ENCODE results near the gene TYMS. TPM values are rescaled to one million over a fixed set of nuclear protein-coding genes. Genes with fewer than 3 reads are reported as not detected.
A peak's percentile ranks its signal among the peaks of the same experiment; 100 is the strongest.

Gene TYMS
- total and polyA plus RNA-seq, 2 donors from 2014 or later = 6.0 to 10.2 TPM

DNA sequence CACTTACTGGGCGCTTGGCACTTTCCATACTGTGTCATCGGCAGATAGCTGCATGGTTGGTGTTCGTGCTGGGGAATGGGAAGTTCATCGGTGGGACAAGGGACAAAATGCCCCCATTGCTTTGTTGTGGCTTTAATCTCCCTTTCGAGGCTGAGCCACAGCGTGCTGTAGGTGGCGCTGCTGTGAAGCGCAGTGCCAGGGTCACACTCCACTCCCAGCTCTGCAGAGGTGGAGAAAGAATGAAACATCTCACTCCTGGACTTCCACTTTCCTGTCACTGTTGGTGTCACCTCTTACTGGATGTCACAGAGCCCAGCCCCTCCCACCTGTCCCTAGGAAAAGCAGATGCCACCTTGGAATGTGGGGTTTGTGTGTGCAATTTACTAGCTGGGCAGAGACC, 8.7 kb downstream of the TYMS start:
- Histone ChIP-seq H3K4me3 (ENCODE audit: low read length in 3 of 3) (no peak overlapping the region), H3K9ac (ENCODE audit: low read length in 3 of 3) (no peak overlapping the region), H3K9me3 (ENCODE audit: control insufficient read depth in 2 of 3, insufficient read depth in 1 of 3, low read length in 3 of 3) (peaks cover 0 to 4% (median 0%) of the 10 kb centered on the region in 3 donors), H3K27ac (ENCODE audit: low read depth in 2 of 2, low read length in 2 of 2) (no peak overlapping the region), H3K27me3 (ENCODE audit: control insufficient read depth, insufficient read depth, low read length) (no peaks in the 10 kb centered on the region), H3K36me3 (ENCODE audit: control insufficient read depth in 2 of 3, insufficient read depth in 3 of 3, low read length in 3 of 3) (peaks cover 3 to 10% (median 5%) of the 10 kb centered on the region in 3 donors), H3K4me1 (ENCODE audit: control insufficient read depth in 2 of 3, insufficient read depth in 2 of 3, low read depth in 1 of 3, low read length in 3 of 3) (peaks cover 0 to 4% (median 0%) of the 10 kb centered on the region in 3 donors)
- DNase-seq = no peak
- intact Hi-C loops (cut with DNase I) = no loop called here
- no peak for FAIRE-seq
- TF ChIP-seq, protein P1, sequence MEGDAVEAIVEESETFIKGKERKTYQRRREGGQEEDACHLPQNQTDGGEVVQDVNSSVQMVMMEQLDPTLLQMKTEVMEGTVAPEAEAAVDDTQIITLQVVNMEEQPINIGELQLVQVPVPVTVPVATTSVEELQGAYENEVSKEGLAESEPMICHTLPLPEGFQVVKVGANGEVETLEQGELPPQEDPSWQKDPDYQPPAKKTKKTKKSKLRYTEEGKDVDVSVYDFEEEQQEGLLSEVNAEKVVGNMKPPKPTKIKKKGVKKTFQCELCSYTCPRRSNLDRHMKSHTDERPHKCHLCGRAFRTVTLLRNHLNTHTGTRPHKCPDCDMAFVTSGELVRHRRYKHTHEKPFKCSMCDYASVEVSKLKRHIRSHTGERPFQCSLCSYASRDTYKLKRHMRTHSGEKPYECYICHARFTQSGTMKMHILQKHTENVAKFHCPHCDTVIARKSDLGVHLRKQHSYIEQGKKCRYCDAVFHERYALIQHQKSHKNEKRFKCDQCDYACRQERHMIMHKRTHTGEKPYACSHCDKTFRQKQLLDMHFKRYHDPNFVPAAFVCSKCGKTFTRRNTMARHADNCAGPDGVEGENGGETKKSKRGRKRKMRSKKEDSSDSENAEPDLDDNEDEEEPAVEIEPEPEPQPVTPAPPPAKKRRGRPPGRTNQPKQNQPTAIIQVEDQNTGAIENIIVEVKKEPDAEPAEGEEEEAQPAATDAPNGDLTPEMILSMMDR (IDR thresholded peaks at IDR 0.05; ENCODE audit: borderline replicate concordance, extremely low read depth, insufficient read depth) = no peak

DNA sequence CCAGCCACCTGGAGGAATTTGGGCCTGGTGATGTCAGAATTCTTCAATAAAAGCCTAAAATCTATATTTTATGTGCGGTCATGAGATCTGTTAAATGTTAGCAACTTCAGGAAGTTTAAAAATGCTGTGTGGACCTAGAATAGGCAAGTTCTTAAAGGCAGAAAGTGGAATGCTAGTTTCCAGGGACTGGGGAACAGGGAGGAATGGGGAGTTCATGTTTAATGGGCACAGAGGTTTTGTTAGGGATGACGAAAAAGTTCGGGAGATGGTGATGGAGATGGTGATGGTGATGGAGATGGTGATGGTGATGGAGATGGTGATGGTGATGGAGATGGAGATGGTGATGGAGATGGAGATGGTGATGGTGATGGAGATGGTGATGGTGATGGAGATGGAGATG, 9.2 kb downstream of the TYMS start:
- FAIRE-seq = no peak
- H3K4me1 ChIP-seq (ENCODE audit: control insufficient read depth in 2 of 3, insufficient read depth in 2 of 3, low read depth in 1 of 3, low read length in 3 of 3) = peaks cover 0 to 4% (median 0%) of the 10 kb centered on the region in 3 donors
- H3K27me3 ChIP-seq (ENCODE audit: control insufficient read depth, insufficient read depth, low read length) = no peaks in the 10 kb centered on the region
- peaks cover 3 to 10% (median 5%) of the 10 kb centered on the region in 3 donors for H3K36me3 ChIP-seq (ENCODE audit: control insufficient read depth in 2 of 3, insufficient read depth in 3 of 3, low read length in 3 of 3)
- H3K9ac ChIP-seq (ENCODE audit: low read length in 3 of 3) = no peak overlapping the region
- intact Hi-C loops (cut with DNase I) = no loop called here
- TF ChIP-seq, protein P1 (IDR thresholded peaks at IDR 0.05; ENCODE audit: borderline replicate concordance, extremely low read depth, insufficient read depth) = no peak
- DNase-seq = no peak
- H3K4me3 ChIP-seq (ENCODE audit: low read length in 3 of 3) = no peak overlapping the region
- H3K27ac ChIP-seq (ENCODE audit: low read depth in 2 of 2, low read length in 2 of 2) = no peak overlapping the region
- peaks cover 0 to 4% (median 0%) of the 10 kb centered on the region in 3 donors for H3K9me3 ChIP-seq (ENCODE audit: control insufficient read depth in 2 of 3, insufficient read depth in 1 of 3, low read length in 3 of 3)

DNA sequence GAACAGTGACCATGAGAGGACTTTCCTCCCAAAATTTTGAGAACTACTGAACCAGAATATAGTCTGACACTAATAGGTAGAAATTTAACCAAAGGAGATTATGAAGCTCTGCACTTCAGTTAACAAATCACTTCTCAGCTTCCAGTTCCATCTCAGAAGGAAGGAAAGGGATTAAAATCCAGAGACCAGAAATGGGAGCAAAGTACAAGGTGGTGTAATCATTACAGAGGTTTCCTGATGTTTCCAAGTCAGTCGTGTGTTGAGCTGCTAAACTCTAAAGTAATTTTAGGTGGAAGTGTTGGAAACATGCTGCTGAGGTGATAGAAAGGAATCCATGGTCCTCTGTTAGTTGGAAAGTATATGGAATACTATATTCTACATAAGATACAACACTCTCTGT, 10.8 kb downstream of the TYMS start:
- FAIRE-seq (peak; percentile 21), DNase-seq (peak in 2 of 5 donors; percentile 35 to 63)
- H3K4me3 ChIP-seq (ENCODE audit: low read length in 3 of 3) = no peak overlapping the region
- H3K9ac ChIP-seq (ENCODE audit: low read length in 3 of 3) = no peak overlapping the region
- H3K9me3 ChIP-seq (ENCODE audit: control insufficient read depth in 2 of 3, insufficient read depth in 1 of 3, low read length in 3 of 3) = no peaks in the 10 kb centered on the region
- H3K27ac ChIP-seq (ENCODE audit: low read depth in 2 of 2, low read length in 2 of 2) = peak overlapping the region; percentile 37 to 59
- H3K27me3 ChIP-seq (ENCODE audit: control insufficient read depth, insufficient read depth, low read length) = no peaks in the 10 kb centered on the region
- TF ChIP-seq, protein P1 (IDR thresholded peaks at IDR 0.05; ENCODE audit: borderline replicate concordance, extremely low read depth, insufficient read depth) = no peak
- intact Hi-C loops (cut with DNase I) = no loop called here
- H3K4me1 ChIP-seq (ENCODE audit: control insufficient read depth in 2 of 3, insufficient read depth in 2 of 3, low read depth in 1 of 3, low read length in 3 of 3) = peaks cover 0 to 4% (median 0%) of the 10 kb centered on the region in 3 donors
- peaks cover 5 to 24% (median 11%) of the 10 kb centered on the region in 3 donors for H3K36me3 ChIP-seq (ENCODE audit: control insufficient read depth in 2 of 3, insufficient read depth in 3 of 3, low read length in 3 of 3)

DNA sequence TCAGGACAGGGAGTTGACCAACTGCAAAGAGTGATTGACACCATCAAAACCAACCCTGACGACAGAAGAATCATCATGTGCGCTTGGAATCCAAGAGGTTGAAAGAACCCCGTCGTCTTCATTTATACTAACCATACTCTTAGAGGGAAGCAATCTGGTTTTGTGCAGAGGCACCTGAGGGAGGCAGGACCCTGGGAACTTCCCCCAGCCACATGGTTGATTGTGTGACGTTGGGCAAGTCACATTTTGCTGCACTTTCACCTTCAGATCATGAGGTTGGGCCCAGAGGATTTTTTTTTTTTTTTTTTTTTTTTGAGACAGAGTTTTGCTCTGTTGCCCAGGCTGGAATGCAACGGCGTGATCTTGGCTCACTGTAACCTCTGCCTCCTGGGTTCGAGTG, 11.6 kb downstream of the TYMS start:
- Histone ChIP-seq H3K4me1 (ENCODE audit: control insufficient read depth in 2 of 3, insufficient read depth in 2 of 3, low read depth in 1 of 3, low read length in 3 of 3) (peaks cover 0 to 4% (median 0%) of the 10 kb centered on the region in 3 donors), H3K4me3 (ENCODE audit: low read length in 3 of 3) (no peak overlapping the region), H3K27me3 (ENCODE audit: control insufficient read depth, insufficient read depth, low read length) (no peaks in the 10 kb centered on the region), H3K27ac (ENCODE audit: low read depth in 2 of 2, low read length in 2 of 2) (peak overlapping the region; percentile 37 to 59), H3K9me3 (ENCODE audit: control insufficient read depth in 2 of 3, insufficient read depth in 1 of 3, low read length in 3 of 3) (no peaks in the 10 kb centered on the region), H3K36me3 (ENCODE audit: control insufficient read depth in 2 of 3, insufficient read depth in 3 of 3, low read length in 3 of 3) (peaks cover 5 to 30% (median 11%) of the 10 kb centered on the region in 3 donors), H3K9ac (ENCODE audit: low read length in 3 of 3) (no peak overlapping the region)
- TF ChIP-seq, protein P1 (IDR thresholded peaks at IDR 0.05; ENCODE audit: borderline replicate concordance, extremely low read depth, insufficient read depth) = no peak
- intact Hi-C loops (cut with DNase I) = no loop called here
- DNase-seq = no peak
- FAIRE-seq = no peak

Data from kidney (tissue), 14 donors.